ENCODE measurements around the gene PSAP.

Gene PSAP

GRCh38 chr10:71782221-71782916 is 68.7 kb downstream of the PSAP start:
- no peak for DNase-seq

GRCh38 chr10:71780719-71781118 is 70.3 kb downstream of the PSAP start:
- no peak for DNase-seq

- no peak for DNase-seq
Observed at GRCh38 chr10:71780156-71780555, 70.9 kb downstream of the PSAP start.

GRCh38 chr10:71779641-71780040 is 71.4 kb downstream of the PSAP start:
- no peak for DNase-seq

GRCh38 chr10:71778071-71778825 is 72.8 kb downstream of the PSAP start:
- DNase-seq: no peak

GRCh38 chr10:71777213-71777985 is 73.7 kb downstream of the PSAP start:
- no peak for DNase-seq

- no peak for DNase-seq
Observed at GRCh38 chr10:71776481-71776925, 74.5 kb downstream of the PSAP start.

GRCh38 chr10:71774916-71775702 is 75.9 kb downstream of the PSAP start:
- no peak for DNase-seq

GRCh38 chr10:71773221-71773971 is 77.7 kb downstream of the PSAP start, which contains the start of gene VSIR:
VSIR (minus strand) TSS chr10:71773520; CDS start chr10:71773439, 81 bp downstream.
- DNase-seq: peak; percentile 44

GRCh38 chr10:71772832-71773220 is 78.2 kb downstream of the PSAP start:
- DNase-seq: no peak

- DNase-seq: no peak
Observed at GRCh38 chr10:71771821-71772617, 79.0 kb downstream of the PSAP start.

- DNase-seq: no peak
Observed at GRCh38 chr10:71771204-71771603, 79.8 kb downstream of the PSAP start.

GRCh38 chr10:71770789-71771188 is 80.3 kb downstream of the PSAP start:
- DNase-seq: no peak

- no peak for DNase-seq
Observed at GRCh38 chr10:71770255-71770654, 80.8 kb downstream of the PSAP start.

GRCh38 chr10:71769279-71769823 is 81.7 kb downstream of the PSAP start:
- DNase-seq: no peak

GRCh38 chr10:71767420-71768035 is 83.5 kb downstream of the PSAP start:
- DNase-seq: no peak

GRCh38 chr10:71766717-71767419 is 84.2 kb downstream of the PSAP start:
- DNase-seq: no peak

Data from NCI-H2171 treated with DMSO at 0.1 percent for 48 hours (cell line).